ENCODE measurements around the gene GANAB.
"Not testable (repeated sequence)": the region's sequence is repeated elsewhere in the genome, so short reads cannot be mapped to it uniquely, and the experiment has no call there.

The GANAB gene

GRCh38 chr11:62645946-62646824, at the start of gene GANAB:
GANAB (minus strand) TSS chr11:62646613; CDS start chr11:62646599, 14 bp downstream.
- DNase-seq, result peak; percentile 100

GRCh38 chr11:62694455-62695167, 48.2 kb upstream of the GANAB start:
- peak; percentile 77 for DNase-seq

GRCh38 chr11:62693624-62694023, 47.2 kb upstream of the GANAB start:
- not testable (repeated sequence) for DNase-seq

GRCh38 chr11:62689421-62690183, 43.2 kb upstream of the GANAB start, which contains the start of gene LRRN4CL:
LRRN4CL (minus strand) TSS chr11:62689530; CDS start chr11:62688508, 1,022 bp downstream.
- DNase-seq, result no peak

GRCh38 chr11:62688491-62688890, 42.1 kb upstream of the GANAB start:
- no peak for DNase-seq

- DNase-seq, result no peak
Measured at GRCh38 chr11:62687508-62688396, 41.3 kb upstream of the GANAB start.

GRCh38 chr11:62682518-62682917, 36.1 kb upstream of the GANAB start:
- DNase-seq, result no peak

- DNase-seq, result peak; percentile 33
Measured at GRCh38 chr11:62680825-62681240, 34.4 kb upstream of the GANAB start.

- peak; percentile 88 for DNase-seq
Measured at GRCh38 chr11:62678770-62679696, 32.6 kb upstream of the GANAB start, which contains the start of gene UBXN1. UBXN1 (minus strand) TSS chr11:62679073; CDS start chr11:62678923, 150 bp downstream.

GRCh38 chr11:62678433-62678769, 32.0 kb upstream of the GANAB start:
- no peak for DNase-seq

- no peak for DNase-seq
Measured at GRCh38 chr11:62677714-62678113, 31.3 kb upstream of the GANAB start.

- no peak for DNase-seq
Measured at GRCh38 chr11:62677156-62677555, 30.7 kb upstream of the GANAB start.

GRCh38 chr11:62676698-62677097, 30.3 kb upstream of the GANAB start:
- no peak for DNase-seq

- not testable (repeated sequence) for DNase-seq
Measured at GRCh38 chr11:62675415-62675814, 29.0 kb upstream of the GANAB start.

- DNase-seq, result no peak
Measured at GRCh38 chr11:62673196-62673525, 26.7 kb upstream of the GANAB start.

GRCh38 chr11:62671608-62672389, 25.4 kb upstream of the GANAB start, which contains the start of the genes LBHD1 and UQCC3:
LBHD1 (minus strand) TSS chr11:62672267; CDS start chr11:62670031, 2,236 bp downstream.
UQCC3 (plus strand) TSS chr11:62671673; CDS start chr11:62671746, 73 bp downstream.
- DNase-seq, result peak; percentile 86

GRCh38 chr11:62671236-62671607, 24.8 kb upstream of the GANAB start:
- DNase-seq, result no peak

- no peak for DNase-seq
Measured at GRCh38 chr11:62669420-62670161, 23.2 kb upstream of the GANAB start.

- DNase-seq, result no peak
Measured at GRCh38 chr11:62667460-62667859, 21.0 kb upstream of the GANAB start.

All from activated naive CD4-positive, alpha-beta T cell treated with Interleukin-2 at 50 U/mL for 16 hours (primary cell).